MM.1S (cell line): ENCODE measurements around the gene CFAP300.

Experiments used
- EZH2 ChIP-seq: fragments of 300-600 bp; sonication (generic); optimal IDR thresholded peaks from 2 replicates; pipeline ENCODE3; 2017; ENCODE audit warnings: low read depth, mild to moderate bottlenecking, antibody characterized with exemption, low read length, mixed read lengths
- EZH2phosphoT487 ChIP-seq: fragments of 300-600 bp; sonication (generic); IDR thresholded peaks from 2 replicates; pipeline ENCODE4 v1.6.1; 2018; ENCODE audit warnings: antibody characterized with exemption, low read length
- TF ChIP-seq, protein P1 (sequence below): fragments of 300-600 bp; sonication (generic); IDR thresholded peaks from 2 replicates; pipeline ENCODE4 v1.5.1; 2016; ENCODE audit warnings: antibody characterized with exemption, low read length, mixed read lengths

GRCh38 chr11:102118937-102119336 is 71.7 kb downstream of the CFAP300 start:
- TF ChIP-seq, protein P1, sequence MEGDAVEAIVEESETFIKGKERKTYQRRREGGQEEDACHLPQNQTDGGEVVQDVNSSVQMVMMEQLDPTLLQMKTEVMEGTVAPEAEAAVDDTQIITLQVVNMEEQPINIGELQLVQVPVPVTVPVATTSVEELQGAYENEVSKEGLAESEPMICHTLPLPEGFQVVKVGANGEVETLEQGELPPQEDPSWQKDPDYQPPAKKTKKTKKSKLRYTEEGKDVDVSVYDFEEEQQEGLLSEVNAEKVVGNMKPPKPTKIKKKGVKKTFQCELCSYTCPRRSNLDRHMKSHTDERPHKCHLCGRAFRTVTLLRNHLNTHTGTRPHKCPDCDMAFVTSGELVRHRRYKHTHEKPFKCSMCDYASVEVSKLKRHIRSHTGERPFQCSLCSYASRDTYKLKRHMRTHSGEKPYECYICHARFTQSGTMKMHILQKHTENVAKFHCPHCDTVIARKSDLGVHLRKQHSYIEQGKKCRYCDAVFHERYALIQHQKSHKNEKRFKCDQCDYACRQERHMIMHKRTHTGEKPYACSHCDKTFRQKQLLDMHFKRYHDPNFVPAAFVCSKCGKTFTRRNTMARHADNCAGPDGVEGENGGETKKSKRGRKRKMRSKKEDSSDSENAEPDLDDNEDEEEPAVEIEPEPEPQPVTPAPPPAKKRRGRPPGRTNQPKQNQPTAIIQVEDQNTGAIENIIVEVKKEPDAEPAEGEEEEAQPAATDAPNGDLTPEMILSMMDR = no peak
- TF ChIP-seq EZH2 = no peak
- TF ChIP-seq EZH2phosphoT487 = no peak
